GM11168 (cell line): ENCODE measurements around the gene IQCE.
"Not testable (repeated sequence)": the region's sequence is repeated elsewhere in the genome, so short reads cannot be mapped to it uniquely, and the experiment has no call there.

ENCODE experiments used
- in situ Hi-C: fragments of 300-500 bp; cut with MboI; formaldehyde crosslinking; loops from one replicate; pipeline ENCODE4 v1.12.0; 2022; ENCODE audit warnings: low sequenced_read_pairs; ENCODE audit not compliant: unreplicated experiment

The IQCE gene

DNA sequence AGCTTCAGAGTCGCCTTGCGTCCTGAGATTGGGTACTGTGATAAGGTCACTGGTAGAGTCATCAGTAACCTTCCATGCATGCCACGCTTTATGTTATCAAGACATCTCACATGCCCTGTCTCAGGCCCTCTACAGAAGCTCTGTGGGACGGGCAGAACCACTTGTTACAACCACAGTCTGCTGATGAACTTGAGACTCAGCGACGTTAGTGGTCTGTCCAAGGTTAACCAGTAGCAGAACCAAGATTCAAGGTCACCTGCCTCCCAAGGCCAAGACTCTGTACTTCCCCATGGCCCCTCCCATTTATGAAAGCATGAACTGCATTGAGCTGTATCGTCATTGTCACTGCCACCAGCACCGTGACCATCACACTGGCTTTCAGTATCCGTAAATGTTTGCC, 15.0 kb downstream of the IQCE start:
- in situ Hi-C loops = no loop called here

DNA sequence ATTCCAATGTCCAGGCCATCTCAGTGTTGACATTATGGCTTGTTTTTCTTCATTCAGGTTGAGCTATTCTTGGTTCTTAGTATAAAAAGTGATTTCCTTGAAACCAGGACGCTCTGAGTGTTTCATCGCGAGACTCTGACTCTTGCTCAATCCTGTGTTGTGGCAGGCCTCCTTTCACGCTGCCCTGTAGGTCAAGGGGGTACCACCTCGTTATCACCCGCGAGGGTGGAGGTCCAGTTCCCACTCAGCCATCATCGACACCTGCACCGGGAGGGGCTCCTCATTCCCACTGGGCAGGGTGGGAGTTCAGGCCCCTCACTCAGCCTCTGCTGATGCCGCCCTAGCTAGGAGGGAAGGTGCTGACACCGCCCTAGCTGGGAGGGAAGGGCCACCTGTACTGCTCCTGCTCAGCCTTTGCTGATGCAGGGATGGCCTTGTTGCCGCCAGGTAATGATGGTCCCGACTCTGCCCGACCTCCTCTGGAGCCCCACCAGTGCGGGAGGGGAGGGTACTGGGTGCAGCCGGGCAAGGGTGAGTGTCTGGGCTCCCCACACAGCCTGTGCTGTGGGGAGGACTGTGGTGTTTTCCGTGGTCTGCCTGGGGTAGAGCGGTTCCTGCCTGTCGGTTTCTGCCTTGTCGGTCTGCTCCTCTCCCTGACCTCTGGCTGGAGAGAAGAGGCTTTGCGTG, 16.4 kb downstream of the IQCE start:
- in situ Hi-C loops = no loop called here

DNA sequence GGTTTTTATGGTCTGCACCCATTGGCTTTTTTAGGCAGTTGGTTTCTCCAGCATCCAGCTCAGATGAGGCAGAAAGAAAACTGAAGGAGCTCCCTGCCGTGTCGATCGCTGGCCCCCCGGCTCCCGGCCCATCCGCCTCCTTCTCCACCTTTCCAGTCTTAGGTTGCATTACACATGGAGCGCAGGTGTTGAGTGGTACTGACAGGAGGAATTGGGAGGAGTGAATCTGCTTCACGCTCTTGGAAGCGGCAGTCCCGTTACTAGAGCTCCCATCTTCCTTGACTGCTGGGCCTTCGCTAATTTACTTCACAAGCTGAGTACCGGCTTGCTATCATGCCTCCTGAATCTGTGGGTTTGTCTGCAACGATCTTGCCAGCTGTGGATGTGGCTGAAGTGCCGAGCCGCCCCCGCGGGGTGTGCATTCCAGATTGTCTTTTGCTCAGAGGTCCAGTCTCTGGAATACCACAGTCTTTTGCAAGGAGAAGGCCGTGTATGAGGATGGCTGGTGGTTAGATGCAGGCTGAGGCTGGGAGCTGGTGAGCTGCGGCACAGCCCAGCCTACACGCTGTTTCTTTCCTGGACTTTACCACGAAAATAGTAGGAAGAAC, 17.1 kb downstream of the IQCE start:
- in situ Hi-C loops = no loop called here

DNA sequence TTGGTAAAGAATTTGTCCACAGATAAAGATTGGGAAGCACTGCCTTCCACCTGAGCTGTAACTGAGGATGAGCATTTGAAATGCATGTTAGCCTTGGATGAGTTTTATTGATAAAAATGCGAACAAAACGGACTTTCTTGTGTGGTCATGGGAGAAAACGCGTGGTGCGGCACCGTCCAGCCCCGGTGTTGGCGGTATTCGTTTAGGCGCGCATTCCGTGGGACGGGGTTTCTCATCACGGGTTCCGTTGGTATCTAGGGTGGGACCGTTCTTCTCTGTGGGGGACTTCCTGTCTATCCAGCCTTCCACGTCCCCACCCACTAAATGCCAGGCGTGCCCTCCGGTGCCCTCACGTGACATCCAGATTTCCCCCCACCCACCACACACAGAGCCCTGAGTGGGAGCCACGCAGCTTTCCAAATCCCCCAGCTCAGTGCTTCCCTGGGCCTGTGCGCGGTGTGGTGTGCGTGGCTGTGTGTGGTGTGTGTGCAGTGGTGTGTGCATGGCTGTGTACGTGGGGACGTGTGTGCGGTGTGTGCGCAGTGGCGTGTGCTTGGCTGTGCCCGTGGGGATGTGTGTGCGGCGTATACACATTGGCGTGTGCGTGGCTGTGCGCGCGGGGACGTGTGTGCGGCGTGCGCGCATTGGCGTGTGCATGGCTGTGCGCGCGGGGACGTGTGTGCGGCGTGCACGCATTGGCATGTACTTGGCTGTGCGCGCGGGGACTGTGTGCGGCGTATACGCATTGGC, 18.1 kb downstream of the IQCE start:
- in situ Hi-C loops = no loop called here

DNA sequence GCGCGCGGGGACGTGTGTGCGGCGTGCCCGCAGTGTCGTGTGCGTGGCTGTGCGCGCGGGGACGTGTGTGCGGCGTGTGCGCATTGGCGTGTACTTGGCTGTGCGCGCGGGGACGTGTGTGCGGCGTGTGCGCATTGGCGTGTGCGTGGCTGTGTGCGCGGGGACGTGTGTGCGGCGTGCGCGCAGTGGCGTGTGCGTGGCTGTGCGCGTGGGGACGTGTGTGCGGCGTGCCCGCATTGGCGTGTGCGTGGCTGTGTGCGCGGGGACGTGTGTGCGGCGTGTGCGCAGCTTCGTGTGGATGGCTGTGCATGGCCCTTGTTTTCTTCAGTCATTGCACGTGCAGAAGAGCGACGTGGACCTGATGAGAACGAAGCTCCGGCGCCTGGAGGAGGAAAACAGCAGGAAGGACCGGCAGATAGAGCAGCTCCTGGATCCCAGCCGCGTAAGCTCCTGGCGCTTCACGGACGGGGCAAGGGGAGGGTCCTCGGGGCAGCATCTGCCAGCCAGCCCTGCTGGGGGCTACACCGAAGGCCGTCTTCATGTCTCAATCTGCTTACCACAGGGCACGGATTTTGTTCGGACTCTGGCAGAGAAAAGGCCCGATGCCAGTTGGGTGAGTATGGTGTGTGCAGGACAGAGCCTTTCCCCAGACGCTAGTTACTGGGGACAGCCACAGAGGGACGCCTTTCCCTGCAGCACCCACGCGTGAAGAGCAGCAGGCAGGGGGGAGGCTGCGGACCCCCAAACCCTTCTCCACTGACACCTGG, 19.3 kb downstream of the IQCE start:
- in situ Hi-C loops = no loop called here

DNA sequence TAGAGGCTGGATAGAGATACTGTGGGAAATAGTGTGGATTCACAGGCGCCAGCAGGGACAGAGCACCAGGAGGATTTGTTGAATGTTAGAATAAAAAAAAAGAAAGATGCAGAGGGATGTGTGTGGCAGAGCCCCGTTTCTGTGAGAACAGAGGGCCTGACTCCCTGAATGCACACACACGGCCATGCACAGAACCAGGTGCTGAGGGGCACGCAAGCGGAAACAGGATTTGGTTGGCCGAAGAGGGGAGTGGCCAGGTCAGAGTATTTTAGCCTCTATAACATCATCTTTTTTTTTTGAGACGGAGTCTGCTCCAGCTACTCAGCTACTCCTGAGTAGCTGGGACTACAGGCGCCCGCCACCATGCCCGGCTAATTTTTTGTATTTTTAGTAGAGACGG, 21.9 kb downstream of the IQCE start:
- in situ Hi-C loops = no loop called here

DNA sequence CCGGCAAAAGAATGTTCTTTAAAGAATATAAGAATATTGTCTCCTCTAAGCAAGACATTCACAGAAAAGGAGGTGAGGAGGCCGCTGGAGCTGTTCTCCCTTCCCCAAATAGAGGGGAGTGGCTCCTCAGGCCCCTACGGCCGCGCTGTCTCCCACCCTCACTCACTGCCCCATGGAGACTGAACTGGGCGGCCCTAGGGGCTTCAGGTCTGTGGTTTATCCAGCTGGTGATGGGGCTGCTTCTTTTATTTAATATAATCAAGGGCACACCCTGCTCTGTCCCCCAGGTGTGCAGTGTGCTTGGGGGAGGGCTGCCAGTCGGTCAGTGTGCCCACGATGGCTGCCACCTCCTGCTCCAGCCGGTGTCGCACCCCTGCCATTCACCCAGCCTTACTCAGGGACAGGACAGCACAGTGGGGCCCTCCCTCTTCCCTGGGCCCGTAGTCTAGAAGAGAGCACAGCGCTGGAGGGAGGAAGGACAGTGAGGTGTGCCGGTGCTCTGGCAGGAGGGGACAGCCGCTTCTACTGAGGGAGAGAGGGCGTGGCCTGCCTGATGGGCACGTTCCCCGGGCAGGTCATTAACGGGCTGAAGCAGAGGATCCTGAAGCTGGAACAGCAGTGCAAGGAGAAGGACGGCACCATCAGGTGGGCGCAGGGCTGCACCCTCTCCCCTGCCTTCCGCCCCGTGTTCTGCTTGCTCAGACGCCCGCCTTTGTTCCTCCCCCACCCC, 23.4 kb downstream of the IQCE start:
- in situ Hi-C loops = no loop called here

DNA sequence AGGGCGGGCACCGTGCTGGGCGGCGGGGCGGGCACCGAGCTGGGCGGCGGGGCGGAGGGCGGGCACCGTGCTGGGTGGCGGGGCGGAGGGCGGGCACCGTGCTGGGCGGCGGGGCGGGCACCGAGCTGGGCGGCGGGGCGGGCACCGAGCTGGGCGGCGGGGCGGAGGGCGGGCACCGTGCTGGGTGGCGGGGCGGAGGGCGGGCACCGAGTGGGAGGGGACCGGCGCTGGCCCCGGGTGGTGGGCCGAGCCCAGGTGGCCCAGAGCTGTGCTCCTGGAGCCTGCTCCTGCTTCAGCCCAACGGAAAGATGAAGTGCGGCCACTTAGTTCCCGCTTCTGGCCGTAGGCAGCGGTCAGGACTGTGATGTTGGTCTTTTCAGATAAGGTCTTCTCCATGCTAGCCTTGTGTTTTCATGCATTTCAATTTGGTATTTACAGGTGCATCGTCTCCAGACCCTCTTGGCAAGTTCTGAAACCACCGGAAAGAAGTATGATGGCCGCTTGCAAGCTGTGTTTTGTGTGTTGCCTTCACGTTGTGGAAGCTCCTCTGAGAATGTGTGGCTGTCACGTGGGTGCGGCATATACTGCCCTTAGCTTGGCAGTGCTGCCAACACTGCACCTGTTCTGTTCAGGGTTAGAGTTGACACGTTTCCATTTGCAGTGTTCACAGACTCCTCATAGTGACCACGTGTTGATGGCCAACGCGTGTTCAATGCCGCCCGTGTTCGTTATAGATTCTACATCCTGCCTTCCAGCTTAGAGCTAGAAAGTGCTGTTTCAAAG, 25.2 kb downstream of the IQCE start:
- in situ Hi-C loops = no loop called here

GRCh38 chr7:2585446-2585845, 26.7 kb downstream of the IQCE start:
- in situ Hi-C loops = no loop called here

- in situ Hi-C loops = no loop called here
Measured at GRCh38 chr7:2586326-2587020, 27.7 kb downstream of the IQCE start.

DNA sequence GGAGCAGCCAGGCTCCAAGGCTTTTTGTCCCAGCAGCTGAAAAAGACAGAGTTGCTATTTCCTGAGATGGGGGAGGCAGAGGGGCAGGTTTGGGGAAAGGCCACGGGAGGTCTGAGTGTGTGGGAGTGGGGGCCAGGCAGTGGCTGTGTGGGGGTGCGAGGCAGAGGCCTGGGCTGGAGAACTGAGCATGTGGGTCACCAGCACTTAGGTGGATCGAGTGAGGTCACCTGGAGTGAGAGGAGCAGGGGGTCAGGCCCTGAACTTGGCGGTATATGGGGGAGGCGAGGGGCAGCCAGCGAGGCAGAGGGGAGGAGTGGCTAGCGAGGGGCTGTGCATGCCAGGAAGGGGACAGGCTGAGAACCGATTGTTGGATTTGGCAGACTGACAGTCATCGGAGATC, 28.4 kb downstream of the IQCE start:
- in situ Hi-C loops = no loop called here

GRCh38 chr7:2587778-2588177, 29.0 kb downstream of the IQCE start:
- in situ Hi-C loops = no loop called here

DNA sequence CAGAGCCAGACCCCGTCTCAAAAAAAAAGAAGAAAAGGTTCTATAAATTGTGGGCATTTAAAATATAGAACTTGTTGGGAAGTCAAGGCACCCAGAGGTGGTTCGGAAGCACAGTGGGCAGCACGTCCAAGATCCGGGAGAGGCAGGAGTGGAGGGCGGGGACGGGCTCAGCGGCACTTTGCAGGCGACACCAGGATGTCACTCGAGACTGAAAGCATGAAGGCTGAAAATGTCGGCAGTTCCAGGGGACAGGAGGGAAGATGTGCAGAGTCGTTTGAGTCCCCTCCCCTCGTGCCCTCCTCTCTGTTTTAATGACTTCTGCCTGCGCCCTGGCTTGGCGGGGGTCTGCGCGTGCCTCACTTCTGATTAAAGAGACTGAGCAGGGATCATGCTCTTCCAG, 30.6 kb downstream of the IQCE start:
- in situ Hi-C loops = no loop called here

DNA sequence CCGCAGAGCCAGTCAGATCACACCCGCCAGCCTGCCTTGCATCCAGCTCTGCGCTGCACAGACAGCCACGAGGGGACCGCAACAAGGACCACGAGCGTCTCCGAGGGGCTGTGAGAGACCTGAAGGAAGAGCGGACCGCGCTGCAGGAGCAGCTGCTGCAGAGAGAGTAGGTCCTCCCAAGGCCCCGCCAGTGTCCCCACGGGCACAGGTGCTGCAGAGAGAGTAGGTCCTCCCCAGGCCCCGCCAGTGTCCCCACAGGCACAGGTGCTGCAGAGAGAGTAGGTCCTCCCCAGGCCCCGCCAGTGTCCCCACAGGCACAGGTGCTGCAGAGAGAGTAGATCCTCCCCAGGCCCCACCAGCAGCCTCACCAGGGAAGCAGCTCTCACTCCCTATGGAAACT, 31.2 kb downstream of the IQCE start:
- in situ Hi-C loops = not testable (repeated sequence)

- in situ Hi-C loops = no loop called here
Measured at GRCh38 chr7:2592375-2592865, 33.6 kb downstream of the IQCE start.

GRCh38 chr7:2593036-2593727, 34.4 kb downstream of the IQCE start:
- in situ Hi-C loops = no loop called here

DNA sequence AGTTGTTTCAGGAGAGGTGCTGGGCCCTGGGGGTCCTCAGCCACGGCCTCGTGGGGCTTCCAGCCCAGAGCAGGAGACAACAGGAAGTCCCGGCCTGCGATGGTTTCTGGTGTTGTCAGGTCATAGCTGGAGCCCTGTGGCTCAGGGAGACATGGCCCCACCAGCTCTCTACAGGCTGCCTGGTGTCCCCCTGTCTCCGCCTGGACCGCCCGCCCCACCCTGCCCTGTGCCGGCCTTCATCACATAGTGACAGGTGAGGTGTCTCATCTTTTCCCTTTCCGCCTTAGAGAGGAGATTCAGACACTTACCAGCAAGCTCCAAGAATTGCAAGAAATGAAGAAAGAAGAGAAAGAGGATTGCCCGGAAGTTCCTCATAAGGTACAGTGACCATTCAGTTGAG, 35.8 kb downstream of the IQCE start:
- in situ Hi-C loops = no loop called here

- in situ Hi-C loops = no loop called here
Measured at GRCh38 chr7:2595258-2595860, 36.6 kb downstream of the IQCE start.
